K562 (cell line): ENCODE results near the gene SV2C. TPM values are rescaled to one million over a fixed set of nuclear protein-coding genes. Genes with fewer than 3 reads are reported as not detected.

Source experiments
- BCOR ChIP-seq: fragments of 450-650 bp; IDR thresholded peaks from 2 replicates; pipeline ENCODE4 v1.6.1; 2016
- CHCHD3 ChIP-seq: fragments of 250-450 bp; sonication (Bioruptor Pico); IDR thresholded peaks from 2 replicates; pipeline ENCODE4 v2.1.2; 2022; ENCODE audit warnings: mild to moderate bottlenecking
- CREM ChIP-seq: IDR thresholded peaks from 2 replicates; pipeline ENCODE4 v1.6.1; 2014; ENCODE audit warnings: antibody characterized with exemption, low read depth
- CSDE1 ChIP-seq, 2 experiments: fragments of 450-650 bp; IDR thresholded peaks; 2 replicates each; pipeline ENCODE4 v1.6.1; 2016; ENCODE audit warnings: mild to moderate bottlenecking in 1 of 2
- HINFP ChIP-seq: fragments of 450-650 bp; conservative IDR thresholded peaks from 2 replicates; pipeline ENCODE4 v1.6.1; 2016; ENCODE audit warnings: missing genetic modification characterization, low read depth, mild to moderate bottlenecking, control low read depth, missing compliant biosample characterization
- IRF1 ChIP-seq: sonication (generic); formaldehyde crosslinking; IDR thresholded peaks from 2 replicates; pipeline ENCODE4 v1.8.0; 2022; ENCODE audit warnings: missing genetic modification reagents, mild to moderate bottlenecking, borderline replicate concordance
- MCM5 ChIP-seq: fragments of 450-650 bp; IDR thresholded peaks from 2 replicates; pipeline ENCODE4 v1.6.1; 2016; ENCODE audit warnings: low read depth
- MYC ChIP-seq, 2 experiments: fragments of 250-450 bp in 1 of 2; sonication (Bioruptor Pico) in 1 of 2; IDR thresholded peaks; 2 replicates each; pipeline versions ENCODE4 v1.5.1 to v1.6.1; 2012 to 2021; ENCODE audit warnings: low read depth in 2 of 2, borderline replicate concordance in 1 of 2, improper control_type of control experiment in 1 of 2, low read length in 1 of 2, mild to moderate bottlenecking in 1 of 2, moderate library complexity in 1 of 2
- RBFOX2 ChIP-seq: fragments of 200-400 bp; formaldehyde crosslinking; IDR thresholded peaks from 2 replicates; pipeline ENCODE4 v1.6.1; 2017; ENCODE audit warnings: low read depth, mild to moderate bottlenecking, low read length, moderate library complexity
- SMARCC2 ChIP-seq: fragments of 450-650 bp; IDR thresholded peaks from 2 replicates; pipeline ENCODE4 v1.6.1; 2017; ENCODE audit warnings: antibody characterized with exemption, moderate library complexity, mild to moderate bottlenecking, low read depth
- TEAD1 ChIP-seq, 2 experiments: fragments of 450-650 bp in 1 of 2; sonication (generic) in 1 of 2; formaldehyde crosslinking; IDR thresholded peaks; 2 replicates each; pipeline versions ENCODE4 v1.4.0 to v1.8.0; 2020 to 2022; ENCODE audit warnings: mild to moderate bottlenecking in 2 of 2, missing genetic modification reagents in 1 of 2
- ZBTB33 ChIP-seq: sonication (generic); formaldehyde crosslinking; IDR thresholded peaks from 2 replicates; pipeline ENCODE4 v1.8.1; 2023; ENCODE audit warnings: mild to moderate bottlenecking, missing genetic modification reagents
- polyA plus RNA-seq, 8 experiments: library from polyadenylated mRNA; depleted of rRNA in 4 of 8; stranded (reverse) in 5 of 8; unstranded in 3 of 8; fragments of >200 nt; fragmentation: Nextera tagmentation in 2 of 8; fragmentation: Illumina TruSeq in 1 of 8; extraction: Ambion mirVana in 2 of 8; extraction: Trizol in 1 of 8; gene quantifications; 2 replicates each; pipeline versions ENCODE4 v1.2.1 to v1.2.3, GENCODE V29; 2011 to 2014; ENCODE audit warnings: inconsistent platforms in 1 of 8, missing spikeins in 1 of 8
- total RNA-seq, 7 experiments: library from RNA; depleted of rRNA in 6 of 7; stranded (reverse); fragments of >200 nt in 6 of 7; fragmentation: Illumina TruSeq in 2 of 7; extraction: Trizol in 2 of 7; gene quantifications; 2 replicates each; pipeline versions ENCODE4 v1.2.1 to v1.2.3, GENCODE V29; 2011 to 2021; ENCODE audit warnings: low replicate concordance in 1 of 7

The SV2C gene
- total and polyA plus RNA-seq, 9 of the 15 experiments (the other 6 are each of a cell fraction or from before 2014, with no cell fraction given) = 0.05 TPM; not detected in 8

- TF ChIP-seq TEAD1 (CRISPR knock-in tag; IDR thresholded peaks at IDR 0.05) = peak in 1 of 2 experiments; percentile 76; a peak in 2 of 4 replicates
- no peak for TF ChIP-seq HINFP (tag)
- TF ChIP-seq CREM = no peak; the same call in 1 of the 2 replicates
- TF ChIP-seq BCOR = peak; percentile 67
- no peak for TF ChIP-seq IRF1 (CRISPR knock-in tag)
- no peak for TF ChIP-seq ZBTB33 (CRISPR knock-in tag)
- peak; percentile 27; the same call in 1 of the 2 replicates for TF ChIP-seq RBFOX2
- peak; percentile 95 for TF ChIP-seq SMARCC2
- TF ChIP-seq MCM5 = no peak
- TF ChIP-seq CHCHD3 (CRISPR knock-in tag) = no peak
- 0 out of 4 replicates have a peak, but pooled peaks of 1 of the 2 experiments have one; percentile 36 for TF ChIP-seq CSDE1 (IDR thresholded peaks at IDR 0.05)
- TF ChIP-seq MYC (IDR thresholded peaks at IDR 0.05; ENCODE audit: low read depth, low read length) = peak; percentile 21; the same call in 1 of the 2 replicates
- no peak for TF ChIP-seq MYC (CRISPR knock-in tag; IDR thresholded peaks at IDR 0.05; ENCODE audit: borderline replicate concordance, low read depth)
Measured at GRCh38 chr5:76319673-76320072, 236.5 kb downstream of the SV2C start (continued).
